IPS-11a (cell line): ENCODE data around the gene RAD51B.

Experiments used
- H3K4me3 ChIP-seq: one replicate; pipeline ENCODE4 v1.5.1; 2013; ENCODE audit warnings: low read depth, low read length, control low read depth

Gene RAD51B

DNA sequence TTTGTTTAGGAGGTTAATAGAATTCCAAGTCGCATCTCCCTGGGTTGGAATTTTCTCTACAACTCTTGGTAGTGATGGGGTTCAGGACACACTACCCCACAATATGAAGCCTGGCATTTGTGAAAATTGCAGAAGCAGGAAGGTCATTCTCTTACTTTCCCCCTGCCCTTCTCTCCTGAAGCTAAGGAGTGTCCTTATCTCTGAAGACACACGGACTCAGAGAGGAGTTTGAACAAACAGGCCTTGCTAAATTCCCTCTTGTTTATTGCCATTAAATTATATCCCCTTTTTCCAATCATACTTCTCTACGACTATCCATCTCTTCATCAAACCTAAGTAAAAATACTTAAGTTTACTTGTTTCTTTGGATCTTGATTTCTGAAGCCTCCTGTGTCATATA is 443.0 kb downstream of the RAD51B start:
- no peak overlapping the region for H3K4me3 ChIP-seq

DNA sequence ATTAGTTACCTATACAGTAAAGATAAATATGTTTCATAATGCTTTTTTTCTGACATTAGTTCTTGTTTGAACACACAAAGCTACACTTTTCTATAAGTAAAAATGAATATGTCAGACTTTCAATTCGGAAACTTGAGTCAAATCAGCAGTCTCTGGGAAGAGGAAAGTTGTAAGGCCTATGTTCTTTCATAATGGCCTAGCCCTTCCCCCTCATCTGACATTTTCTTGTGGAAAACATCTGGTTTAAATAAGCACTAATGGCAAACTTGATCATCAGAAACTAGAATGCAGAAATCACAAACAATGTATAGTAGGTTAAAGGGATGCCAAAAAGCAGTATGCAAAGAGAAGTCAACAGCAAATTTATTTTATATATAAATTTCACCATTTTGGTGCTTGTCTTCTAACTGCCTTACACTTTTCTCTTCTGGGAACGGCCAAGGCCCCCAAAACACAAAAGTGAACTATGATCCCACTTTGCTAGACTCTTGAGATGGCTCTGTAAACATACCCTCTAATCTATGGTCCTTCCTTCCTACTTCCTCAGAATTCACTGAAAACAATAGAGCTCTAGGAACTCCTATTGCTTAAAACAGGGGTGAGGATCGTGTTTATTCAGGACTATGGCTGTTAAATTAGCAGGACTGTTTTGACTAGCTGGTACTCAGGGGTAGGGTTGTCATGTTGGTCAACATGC is 444.1 kb downstream of the RAD51B start:
- no peak overlapping the region for H3K4me3 ChIP-seq

DNA sequence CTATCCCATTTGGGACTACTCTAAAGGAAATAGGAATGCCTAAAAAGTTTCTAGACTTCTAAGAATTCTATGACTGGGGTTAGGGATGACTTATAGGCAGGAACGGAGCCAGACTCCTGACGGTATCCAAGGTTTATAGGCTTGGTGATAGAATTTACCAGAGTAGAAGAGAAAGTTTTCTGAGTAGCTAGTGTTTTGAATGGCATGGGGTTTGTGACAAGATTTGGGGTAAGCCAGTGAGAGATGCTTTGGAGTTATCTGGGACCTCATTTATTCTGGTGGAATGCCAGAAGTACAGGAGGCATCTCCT is 444.6 kb downstream of the RAD51B start:
- H3K4me3 ChIP-seq: no peak overlapping the region

DNA sequence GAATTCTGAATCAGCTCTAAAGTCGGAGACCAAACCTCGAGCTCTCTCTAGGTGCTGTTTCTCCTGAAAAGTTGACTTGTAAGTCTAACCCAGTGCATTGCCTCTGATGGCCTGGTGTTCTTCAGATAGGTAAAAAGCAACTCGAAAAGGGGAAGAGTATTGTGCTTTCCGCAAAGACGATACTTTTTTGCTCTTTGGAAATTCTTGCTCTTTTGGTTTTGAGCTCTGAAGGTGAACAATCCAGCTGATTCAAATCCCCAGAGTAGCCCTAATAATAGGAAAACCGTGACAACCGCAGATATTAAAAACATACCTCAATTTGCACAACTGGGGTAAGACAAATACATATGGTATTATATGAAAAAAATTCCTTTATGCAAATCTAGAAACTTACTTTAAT is 447.4 kb downstream of the RAD51B start:
- H3K4me3 ChIP-seq: no peak overlapping the region

DNA sequence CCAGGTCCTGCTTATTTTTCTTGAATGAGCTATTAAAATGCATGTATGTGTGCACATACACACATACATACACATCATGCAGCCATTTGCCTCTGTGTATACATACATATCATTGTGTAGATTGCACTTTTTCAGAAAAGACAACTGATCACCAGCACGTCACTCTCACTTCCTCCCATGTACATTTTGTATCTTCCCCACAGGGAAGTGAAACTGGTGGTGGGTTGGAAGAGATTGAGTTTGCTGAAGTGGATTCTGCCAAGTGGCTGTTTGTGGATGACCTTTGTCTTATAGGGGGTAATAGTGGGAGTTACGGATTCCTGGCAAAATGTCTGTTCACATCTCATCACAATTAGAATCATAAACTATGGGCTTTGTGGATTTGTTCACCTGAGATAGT is 448.6 kb downstream of the RAD51B start:
- no peak overlapping the region for H3K4me3 ChIP-seq

DNA sequence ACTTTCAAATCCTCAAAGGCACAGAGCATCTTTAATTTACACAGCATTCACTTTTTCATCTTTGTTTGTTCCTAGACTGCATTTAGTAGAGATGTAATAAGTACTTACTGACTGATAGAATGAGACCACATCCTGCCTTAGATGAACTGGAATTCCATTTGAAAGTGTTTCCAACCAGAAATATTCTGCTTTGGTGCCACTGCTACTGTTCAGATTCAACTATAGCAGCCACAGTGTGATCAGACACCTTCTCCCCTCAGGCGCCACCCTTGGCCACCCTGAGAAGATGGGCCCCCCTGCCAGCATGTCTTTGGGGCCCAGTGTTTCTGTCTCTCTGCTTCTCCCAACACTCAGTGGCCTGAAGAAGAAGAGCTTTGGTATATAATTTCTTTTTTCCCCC is 449.1 kb downstream of the RAD51B start:
- H3K4me3 ChIP-seq: no peak overlapping the region

DNA sequence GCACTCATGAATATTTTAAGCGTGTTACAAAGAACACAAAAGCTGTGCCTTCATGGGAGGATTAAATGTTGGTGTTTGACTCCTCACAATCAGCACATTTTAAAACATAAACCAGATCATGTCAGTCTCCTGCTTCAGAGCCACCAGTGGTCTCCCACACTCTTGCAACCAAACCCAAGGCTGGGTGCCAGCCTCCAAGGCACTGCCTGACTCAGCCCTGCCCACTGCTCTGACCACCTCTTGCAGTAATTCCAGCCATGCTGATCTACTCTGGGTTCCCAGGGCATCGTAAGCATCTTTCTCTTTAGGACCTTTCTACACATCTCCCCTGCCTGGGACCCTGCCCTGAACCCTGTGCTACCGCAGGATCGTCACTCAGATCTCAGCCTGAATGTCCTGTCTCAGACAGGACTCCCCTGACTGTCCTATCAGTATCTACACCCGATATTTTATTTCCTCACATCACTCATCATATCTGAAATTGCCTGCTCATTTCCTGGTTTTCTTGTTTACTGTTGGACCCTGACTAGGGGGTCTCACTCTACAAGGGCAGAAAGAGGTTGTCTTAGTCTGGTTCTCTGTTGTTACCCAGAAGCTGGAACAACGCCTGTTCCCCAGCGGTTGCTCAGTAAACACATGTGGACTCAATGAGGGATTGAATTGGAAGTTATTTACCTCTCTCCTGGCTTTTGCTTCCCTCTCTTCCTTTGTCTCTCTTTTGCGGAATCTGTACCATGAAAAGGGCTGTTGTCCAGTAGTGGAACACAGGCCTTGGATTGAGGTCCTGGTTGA is 449.8 kb downstream of the RAD51B start:
- no peak overlapping the region for H3K4me3 ChIP-seq

DNA sequence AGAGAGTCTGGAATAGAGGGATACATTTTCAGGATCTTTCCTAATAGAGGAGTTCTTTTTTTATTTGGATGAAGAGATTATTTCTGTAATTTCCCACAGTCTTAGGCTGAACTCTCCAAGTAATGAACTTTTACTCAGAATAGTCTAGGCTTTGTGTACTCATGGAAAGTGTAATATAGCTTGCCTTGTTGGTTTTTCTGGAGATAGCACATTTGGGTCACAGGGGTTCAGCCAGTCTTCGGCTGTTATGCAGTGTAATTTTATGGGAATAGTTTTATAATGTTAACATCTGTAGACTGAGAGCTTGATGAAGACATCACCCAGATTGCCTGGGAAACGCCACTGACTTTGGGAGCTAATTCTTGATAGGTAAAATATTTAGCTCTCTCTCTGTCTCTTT is 450.8 kb downstream of the RAD51B start:
- no peak overlapping the region for H3K4me3 ChIP-seq

DNA sequence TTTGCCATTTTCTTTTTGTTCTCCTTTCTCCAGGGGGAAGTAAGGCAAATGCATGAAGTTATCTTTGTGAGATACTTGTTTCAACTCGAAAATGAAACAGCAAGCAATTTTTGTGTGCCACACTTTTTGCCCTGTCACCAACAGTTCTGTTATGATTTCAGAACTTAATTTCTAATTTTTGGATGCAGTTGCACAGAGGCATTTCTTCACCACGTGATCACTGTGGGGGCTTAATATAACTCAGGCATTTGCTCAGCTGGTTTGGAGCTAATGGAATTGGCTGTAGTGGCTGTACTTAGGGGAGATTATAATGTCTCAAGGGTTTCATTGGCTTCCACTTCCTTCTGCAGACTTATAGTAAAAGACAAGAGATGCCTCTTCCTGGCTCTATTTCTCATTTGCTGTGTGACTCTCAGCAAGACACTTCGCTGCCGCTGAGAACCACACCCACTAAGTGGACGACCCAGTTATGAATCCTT is 452.4 kb downstream of the RAD51B start:
- no peak overlapping the region for H3K4me3 ChIP-seq

DNA sequence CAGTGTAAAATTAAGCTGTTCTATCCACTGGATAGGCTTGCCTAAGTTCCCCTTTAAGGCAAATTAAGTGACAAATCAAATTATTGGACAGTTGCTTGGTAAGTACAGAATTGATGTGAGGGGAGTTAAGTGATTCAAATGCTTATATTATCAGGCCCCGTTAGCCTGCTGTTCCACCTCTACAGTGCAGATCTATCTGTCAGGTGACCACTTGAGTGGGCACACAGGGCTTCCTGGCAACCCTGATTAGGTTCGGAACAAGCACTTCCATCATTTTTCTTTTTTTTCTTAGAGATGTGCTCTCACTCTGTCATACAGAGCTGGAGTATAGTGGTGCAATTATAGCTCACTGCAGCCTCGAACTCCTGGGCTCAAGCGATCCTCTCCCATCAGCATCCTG is 453.8 kb downstream of the RAD51B start:
- H3K4me3 ChIP-seq: no peak overlapping the region

DNA sequence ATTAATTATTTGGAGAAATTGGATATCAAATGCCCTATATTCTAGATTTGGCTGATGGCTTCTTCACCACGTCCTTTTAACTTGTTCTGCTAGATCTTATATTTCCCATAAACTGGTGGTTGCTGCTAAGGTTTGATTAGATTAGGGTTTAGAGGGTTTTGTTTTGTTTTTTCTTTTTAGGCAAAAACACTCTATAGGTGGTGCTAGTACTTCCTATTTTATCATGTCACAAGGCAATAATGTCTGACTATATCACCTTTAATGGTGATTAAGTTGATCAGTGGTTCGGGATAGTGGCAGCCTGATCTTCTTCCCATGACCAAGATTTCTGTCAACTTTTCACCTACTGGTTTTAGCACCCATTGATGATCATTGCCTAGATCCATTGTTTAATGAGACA is 455.1 kb downstream of the RAD51B start:
- H3K4me3 ChIP-seq: no peak overlapping the region

DNA sequence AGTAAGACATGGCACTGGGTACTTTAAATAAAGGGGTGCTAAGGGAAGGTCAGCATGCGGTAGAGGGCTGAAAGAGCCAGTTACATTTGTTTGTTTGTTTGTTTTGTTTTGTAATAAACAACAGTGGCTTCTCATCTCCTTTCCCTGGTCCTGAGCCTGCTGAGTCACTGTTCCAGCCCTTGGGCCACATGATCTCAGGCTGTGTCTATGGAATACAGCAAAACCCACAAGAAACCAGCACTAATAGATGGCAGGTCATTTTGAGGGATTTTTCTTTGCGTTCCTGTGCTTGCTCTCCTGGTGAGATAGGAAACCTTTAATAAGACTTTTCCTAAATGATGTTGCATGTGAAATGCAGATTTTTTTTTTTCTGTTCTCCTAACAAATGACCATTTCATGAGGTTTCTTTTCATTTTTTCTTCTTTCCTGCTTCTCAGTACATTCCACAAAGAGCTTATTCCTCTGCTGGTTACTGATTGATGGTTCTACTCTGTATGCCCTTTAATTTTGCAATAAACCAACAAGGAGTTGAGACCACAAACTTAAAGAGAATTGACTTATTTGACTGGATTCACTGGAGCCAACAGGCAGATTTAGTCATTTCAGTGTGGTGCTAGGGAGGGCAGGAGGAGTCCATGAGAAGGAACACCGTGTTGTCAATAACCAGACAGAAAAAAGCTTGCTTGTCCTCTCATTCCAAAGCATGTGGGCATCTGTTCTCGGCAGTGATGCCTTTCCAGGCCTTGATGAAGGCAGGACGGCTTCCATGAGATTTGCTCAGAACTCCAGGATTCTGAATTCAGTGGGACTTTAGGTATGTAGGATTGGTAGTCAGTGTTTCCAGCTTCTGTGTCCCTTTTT is 459.2 kb downstream of the RAD51B start:
- H3K4me3 ChIP-seq: no peak overlapping the region

DNA sequence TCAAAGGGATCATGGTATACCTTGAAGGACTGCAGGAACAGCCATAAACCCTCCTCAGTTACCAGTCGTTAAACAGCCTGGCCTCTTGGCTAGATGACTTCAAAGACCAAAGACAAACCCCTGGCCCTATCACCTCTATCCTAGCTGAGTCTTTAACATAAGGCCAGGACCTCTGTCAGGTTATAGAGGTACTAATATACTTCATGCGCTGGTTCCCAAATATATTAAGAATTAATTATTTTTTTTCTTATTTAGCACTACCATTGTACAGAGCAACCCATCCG is 459.8 kb downstream of the RAD51B start:
- no peak overlapping the region for H3K4me3 ChIP-seq

DNA sequence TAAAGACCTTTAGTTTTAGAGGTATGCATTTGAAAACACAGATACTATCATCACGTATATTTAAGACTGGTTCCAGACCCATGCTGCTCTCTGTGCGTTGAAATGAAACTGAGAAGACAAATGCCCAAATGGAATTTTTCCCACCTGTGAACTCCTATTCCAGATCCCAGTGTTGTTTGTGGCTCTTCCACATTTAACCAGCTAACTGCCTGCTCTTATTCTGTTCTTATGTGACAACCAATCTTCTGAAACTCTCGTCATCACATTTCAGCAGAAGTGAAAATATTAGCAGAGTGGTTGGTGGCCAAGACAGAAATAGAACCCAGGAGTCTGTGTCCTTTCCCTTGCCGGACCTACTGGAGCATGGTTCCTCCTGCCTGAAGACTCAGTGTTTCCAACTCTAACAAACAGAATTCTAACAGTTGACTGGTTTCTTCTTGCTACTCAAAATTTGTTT is 460.2 kb downstream of the RAD51B start:
- H3K4me3 ChIP-seq: no peak overlapping the region

DNA sequence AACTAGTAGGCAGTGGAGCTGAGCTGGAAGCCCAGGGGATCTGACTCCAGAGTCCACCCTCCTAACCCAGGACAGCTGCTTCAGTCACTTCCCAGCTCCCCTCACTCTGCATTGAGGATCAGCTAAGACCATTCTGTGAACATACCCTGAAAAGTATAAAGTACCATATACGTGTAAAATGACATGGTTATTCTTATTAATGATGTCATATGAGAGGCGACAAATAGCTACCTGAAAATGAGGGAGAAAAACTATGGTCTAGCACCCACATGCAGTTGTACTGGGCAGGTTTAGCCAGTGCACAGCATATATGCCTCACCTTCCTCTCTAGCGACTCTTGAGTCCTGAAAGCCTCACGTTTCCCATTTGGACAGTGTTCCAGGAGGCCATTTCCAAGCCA is 461.9 kb downstream of the RAD51B start:
- no peak overlapping the region for H3K4me3 ChIP-seq

DNA sequence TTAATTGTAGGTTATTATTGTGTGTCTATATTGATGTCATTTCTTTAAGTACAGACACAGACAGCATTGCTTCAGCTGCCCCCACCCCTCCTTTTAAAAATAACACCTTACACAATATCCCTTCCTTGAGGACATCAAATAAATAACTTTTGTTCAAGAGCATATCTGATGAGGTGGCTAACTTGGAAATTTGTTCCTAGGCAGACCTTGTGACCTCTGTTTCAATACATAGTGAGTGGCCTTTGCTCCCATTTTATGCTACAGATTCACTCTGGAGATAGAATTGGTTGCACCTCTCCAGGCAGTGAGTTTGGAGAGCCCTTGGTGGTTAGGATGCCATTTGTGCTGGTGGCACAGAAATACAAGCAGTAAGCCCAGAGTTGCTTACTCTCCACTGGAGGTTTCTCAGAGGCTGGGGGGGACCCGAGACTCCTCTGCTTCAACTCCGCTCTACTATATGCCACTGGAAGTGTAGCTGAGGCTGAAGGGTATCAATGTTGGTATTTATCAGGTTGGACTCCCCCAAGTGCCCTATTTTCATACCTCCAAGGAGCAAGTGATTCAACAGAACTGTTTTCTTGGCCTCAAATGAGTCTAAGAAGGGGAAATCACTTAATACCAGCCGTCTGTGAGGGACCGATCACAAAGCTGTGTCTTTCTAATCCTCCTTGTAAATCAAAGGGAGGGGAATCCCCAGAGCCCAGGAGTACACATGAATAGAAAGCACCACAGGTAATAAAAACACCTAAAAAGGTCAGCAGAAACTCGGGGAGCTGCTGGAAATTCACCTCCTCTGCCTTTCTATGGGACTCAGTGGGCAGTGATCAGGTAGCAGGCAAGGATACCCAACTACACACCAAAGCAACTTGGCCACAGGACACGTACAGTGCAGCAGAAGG is 463.1 kb downstream of the RAD51B start:
- no peak overlapping the region for H3K4me3 ChIP-seq

DNA sequence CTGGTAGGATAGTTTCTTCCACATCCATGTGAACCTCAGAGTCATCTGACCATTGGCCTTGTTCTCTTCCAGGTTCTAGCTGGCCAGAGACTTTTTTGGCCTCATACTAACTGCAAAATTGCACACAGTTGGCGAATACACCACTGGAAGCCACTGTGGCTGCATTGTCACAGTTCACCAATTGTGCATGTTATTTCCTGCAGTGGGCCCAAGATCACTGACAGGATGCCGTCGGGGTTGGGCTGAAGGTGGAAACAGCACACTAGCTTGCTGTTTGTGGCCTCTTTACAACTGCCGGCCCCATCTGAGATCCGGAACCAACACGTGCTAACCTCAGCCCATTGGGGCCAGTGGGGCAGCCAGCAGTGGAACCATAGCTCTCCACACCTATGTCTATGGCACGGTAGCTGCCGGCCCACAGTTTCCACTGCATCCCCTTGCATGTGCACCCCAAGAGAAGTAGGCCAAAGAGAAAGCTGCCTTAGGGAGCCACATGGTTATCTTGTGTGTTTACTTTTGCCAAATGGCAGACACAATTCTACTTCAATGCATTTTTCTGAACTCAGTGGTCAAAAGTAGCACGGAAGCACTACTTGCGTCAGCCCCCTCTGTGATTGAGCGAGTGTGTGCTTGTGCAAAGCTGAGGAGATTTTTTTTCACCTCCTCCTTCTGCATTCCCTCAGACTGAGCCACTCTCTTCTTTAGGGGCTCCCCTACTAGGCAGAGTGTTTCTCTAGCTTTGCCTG is 464.0 kb downstream of the RAD51B start:
- H3K4me3 ChIP-seq: no peak overlapping the region

DNA sequence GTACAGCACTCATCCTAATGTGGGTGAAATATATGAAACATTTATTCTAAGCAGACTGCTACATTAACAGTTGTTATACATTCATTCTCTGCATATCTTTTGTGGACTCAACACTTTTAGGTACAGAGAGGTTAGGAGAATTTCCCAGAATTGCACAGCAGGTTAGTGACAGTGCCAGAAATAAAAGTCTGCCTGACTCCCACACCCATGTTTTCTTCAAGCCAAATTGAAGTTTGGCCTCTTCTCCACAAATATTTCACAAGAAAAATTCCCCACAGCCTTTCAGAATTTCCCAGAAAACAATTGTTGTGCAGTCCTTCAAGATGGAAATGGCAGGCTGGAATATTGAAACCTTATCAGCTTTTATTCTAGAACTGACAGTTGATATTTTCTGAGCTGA is 464.8 kb downstream of the RAD51B start:
- H3K4me3 ChIP-seq: no peak overlapping the region

DNA sequence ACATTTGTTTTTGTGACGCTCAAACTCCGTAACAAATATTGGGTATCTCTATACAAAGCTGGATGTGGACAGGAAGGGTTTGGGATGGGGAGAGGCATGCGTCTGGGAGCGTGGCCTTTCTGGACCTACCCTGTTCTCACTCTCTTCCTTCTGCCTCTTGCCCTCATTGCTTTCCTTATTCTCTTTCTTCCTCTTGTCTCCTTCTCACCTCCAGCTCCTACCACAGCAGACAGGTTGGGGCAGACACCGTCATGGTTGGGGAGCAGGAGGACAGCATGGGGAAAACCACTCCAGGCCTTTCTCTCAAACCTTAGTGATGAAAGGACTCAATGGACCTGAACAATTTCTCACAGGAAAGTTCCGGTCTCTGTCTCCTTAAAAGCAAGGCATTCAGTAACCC is 465.3 kb downstream of the RAD51B start:
- H3K4me3 ChIP-seq: no peak overlapping the region
